Stimulated activated CD4-positive, alpha-beta T cell treated with anti-CD3 and anti-CD28 coated beads, Interleukin-4, amount 100 ng/mL, for 24 hours (primary cell): ENCODE measurements around the gene DPH7.
"Not testable (repeated sequence)": the region's sequence is repeated elsewhere in the genome, so short reads cannot be mapped to it uniquely, and the experiment has no call there.

Experiments
- DNase-seq: peaks from one replicate; pipeline ENCODE4 v3.0.0-alpha.2; 2020

DPH7 gene

GRCh38 chr9:137580209-137580953 is 1.7 kb upstream of the DPH7 start:
- DNase-seq, result no peak

DNA sequence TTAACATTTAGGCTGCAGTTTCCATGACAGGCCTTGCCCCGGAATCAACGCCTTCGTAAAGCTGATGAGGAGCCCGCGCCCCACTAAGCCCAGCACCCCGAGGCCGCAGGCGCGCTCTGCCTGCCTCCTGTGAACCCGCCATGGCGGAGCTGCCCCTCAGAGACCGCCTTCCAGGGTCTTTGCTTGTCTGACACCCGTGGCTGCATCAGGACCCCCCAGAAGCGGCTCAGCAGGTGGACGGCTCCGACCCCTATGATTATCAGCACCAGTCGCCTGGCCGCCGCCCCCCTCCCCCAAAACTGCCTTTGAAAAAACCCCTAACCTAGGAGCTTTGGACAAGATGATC is 507 bp upstream of the DPH7 start:
- DNase-seq, result no peak

- no peak for DNase-seq
These were observed 2.9 kb downstream of the DPH7 start for GRCh38 chr9:137575716-137576411.

- DNase-seq, result no peak
These were observed 3.4 kb downstream of the DPH7 start for GRCh38 chr9:137575364-137575715.

GRCh38 chr9:137574192-137574591 is 4.5 kb downstream of the DPH7 start:
- no peak for DNase-seq

GRCh38 chr9:137570566-137570965 is 8.2 kb downstream of the DPH7 start:
- no peak for DNase-seq

- no peak for DNase-seq
These were observed 9.0 kb downstream of the DPH7 start for GRCh38 chr9:137569609-137570203.

GRCh38 chr9:137568445-137568844 is 10.3 kb downstream of the DPH7 start:
- DNase-seq, result not testable (repeated sequence)

- no peak for DNase-seq
These were observed 13.8 kb downstream of the DPH7 start for GRCh38 chr9:137564817-137565411.

GRCh38 chr9:137564134-137564533 is 14.6 kb downstream of the DPH7 start:
- DNase-seq, result no peak

DNA sequence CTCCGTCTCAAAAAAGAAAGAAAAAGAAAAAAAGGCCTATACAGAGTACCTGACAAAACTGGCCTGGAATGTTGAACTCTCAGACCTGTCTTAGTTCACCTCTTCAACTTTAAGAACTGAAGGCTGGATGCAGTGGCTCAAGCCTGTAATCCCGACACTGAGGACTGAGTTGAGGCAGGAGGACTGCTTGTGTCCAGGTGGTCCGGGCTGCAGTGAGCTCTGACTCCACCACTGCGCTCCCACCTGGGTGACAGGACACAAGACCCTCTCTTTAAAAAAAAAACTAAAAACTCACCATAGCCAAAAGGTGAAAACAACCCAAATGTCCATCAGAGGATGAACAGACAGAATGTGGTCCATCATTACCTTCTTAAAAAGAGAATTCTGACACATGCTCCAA is 20.6 kb downstream of the DPH7 start:
- DNase-seq, result no peak

GRCh38 chr9:137556069-137556838 is 22.5 kb downstream of the DPH7 start:
- no peak for DNase-seq

DNA sequence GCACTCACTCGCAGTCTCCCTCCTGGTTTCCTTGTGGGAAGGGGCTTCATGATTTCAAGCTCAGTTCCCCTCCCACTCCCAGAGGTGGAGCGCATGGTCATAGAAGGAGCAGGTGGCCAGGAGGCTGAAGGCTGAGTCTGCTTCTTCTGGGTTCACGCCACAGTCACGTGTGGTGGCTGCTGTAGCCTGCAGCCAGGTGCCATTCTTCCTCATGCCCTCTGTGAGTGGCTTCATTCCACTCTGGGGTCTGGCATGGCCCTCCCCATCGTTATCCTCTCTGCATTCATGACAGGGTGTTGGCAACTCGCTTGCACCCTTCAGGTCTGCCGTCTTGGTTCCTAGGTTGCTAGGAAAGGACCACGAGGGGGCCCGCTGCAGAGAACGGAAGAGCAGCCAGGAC is 23.5 kb downstream of the DPH7 start:
- DNase-seq, result no peak

GRCh38 chr9:137554349-137554748 is 24.4 kb downstream of the DPH7 start:
- DNase-seq, result no peak

DNA sequence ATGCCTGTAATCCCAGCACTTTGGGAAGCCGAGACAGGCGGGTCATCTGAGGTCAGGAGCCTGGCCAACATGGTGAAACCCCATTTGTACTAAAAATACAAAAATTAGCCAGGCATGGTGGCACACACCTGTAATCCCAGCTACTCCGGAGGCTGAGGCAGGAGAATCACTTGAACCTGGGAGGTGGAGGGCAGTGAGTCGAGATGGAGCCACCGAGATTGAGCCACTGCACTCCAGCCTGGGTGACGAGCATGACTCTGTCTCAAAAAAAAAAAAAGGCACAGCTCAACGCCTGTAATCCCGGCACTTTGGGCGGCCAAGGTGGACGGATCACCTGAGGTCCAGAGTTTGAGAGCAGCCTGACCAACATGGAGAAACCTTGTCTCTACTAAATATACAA is 25.1 kb downstream of the DPH7 start:
- not testable (repeated sequence) for DNase-seq

- peak; percentile 20 for DNase-seq
These were observed 26.5 kb downstream of the DPH7 start for GRCh38 chr9:137552022-137552768.

DNA sequence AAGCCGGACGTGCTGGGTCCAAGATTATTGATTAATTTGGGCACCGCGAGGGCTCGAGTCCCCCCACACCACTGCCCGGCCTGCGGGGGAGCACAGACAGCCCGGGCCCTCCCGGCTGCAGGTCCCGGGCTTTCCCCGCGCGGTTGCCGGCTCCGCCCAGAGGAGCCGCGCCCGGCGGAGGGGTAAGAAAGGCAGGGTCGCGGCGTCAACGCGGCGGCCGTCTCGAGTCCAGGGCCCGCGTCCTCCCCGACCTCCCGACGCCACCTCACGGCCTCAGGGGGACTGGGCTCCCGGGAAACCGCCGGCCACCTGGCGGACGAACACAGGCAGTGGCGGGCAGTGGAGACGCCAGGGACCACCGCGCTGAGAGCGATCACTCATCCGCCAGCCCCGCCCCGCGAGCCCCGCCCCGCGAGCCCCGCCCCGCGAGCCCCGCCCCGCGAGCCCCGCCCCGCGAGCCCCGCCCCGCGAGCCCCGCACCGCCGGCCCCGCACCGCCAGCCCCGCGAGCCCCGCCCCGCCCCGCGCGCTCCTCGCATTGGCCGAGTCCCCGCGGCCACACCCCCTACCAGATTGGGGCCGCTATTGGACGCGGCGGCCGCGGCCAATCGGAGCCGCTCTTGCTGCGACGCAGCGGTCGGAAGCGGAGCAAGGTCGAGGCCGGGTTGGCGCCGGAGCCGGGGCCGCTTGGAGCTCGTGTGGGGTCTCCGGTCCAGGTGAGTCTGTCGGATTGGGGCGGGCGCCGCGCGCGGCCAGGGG is 27.3 kb downstream of the DPH7 start, which contains the start of gene MRPL41:
TSS of gene MRPL41 (plus strand) at position 616 of the 758 bp plus-strand sequence. CDS start 203 bp downstream, outside the sequence.
- peak; percentile 89 for DNase-seq

GRCh38 chr9:137550958-137551263 is 27.8 kb downstream of the DPH7 start:
- DNase-seq, result not testable (repeated sequence)

DNA sequence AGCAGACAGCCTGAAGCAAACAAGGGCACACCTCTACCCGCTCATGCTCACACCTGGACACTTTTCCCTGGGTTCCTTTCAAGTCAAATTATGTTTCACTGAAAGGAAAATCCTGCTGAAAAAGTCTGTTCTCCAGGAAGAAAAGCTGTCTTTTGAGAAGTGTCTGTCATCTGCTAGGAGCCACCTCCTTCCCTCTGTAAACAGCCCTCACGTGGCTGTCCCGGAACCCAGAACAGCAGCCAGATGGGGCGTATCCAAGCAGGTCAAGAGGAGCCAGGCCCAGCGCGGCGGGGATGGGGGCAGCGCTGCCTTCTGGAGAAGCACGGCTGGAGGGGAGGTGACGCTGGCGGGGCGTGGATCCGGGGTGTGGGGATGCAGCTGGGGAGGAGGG is 28.5 kb downstream of the DPH7 start, which contains the start of gene PNPLA7:
TSS of gene PNPLA7 (minus strand) at position 172 of the 391 bp plus-strand sequence. CDS start 205 bp downstream, outside the sequence.
- DNase-seq, result peak; percentile 49

DNA sequence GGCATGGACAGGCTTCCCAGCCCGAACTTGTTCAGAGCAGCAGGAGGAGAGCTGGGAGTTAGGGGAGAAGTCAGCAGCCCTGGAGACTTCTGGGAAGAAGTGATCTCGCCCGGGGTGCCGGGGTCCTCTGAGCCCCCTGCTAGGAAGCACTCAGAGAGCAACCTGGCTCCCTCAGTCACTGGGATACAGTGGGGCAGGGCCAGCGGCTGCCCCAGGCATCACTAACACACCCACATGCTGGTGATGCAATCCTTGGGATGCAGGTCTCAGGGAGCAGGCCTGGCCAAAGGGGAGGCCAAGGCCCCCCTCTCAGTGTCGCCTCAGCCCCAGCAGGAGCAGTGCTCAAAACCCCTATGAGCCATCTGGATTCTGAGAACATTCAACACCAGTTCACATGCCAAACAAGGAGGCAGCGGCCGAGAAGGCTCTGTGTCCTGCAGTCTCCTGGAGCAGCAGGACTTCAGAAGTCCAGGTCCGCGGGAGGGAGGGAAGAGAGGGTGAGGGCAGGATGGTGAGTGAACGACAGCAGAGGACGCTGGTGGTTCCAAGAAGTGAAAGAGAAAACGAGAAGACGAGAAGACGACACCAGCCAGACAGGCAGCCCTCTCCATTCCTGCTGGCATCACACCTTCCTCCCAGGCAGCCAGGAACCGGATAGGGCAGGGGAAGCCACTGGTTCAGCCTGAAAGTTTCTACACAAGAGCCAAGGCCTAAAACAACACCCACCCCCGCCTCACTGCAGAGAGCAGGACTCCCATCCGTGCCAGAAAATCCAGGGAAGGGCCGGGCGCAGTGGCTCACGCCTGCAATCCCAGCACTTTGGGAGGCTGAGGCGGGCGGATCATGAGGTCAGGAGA is 30.8 kb downstream of the DPH7 start:
- no peak for DNase-seq
